ENCODE data around the gene NT5C2.
"Not testable (repeated sequence)": the region's sequence is repeated elsewhere in the genome, so short reads cannot be mapped to it uniquely, and the experiment has no call there.

The NT5C2 gene

GRCh38 chr10:103202319-103202718 is 9.2 kb upstream of the NT5C2 start:
- DNase-seq (ENCODE audit: low read depth), result no peak

GRCh38 chr10:103199488-103199887 is 6.4 kb upstream of the NT5C2 start:
- DNase-seq (ENCODE audit: low read depth), result no peak

- no peak for DNase-seq (ENCODE audit: low read depth)
Observed at GRCh38 chr10:103198648-103199047, 5.6 kb upstream of the NT5C2 start.

- DNase-seq (ENCODE audit: low read depth), result no peak
Observed at GRCh38 chr10:103197903-103198302, 4.8 kb upstream of the NT5C2 start.

- peak; percentile 15 for DNase-seq (ENCODE audit: low read depth)
Observed at GRCh38 chr10:103197174-103197573, 4.1 kb upstream of the NT5C2 start.

GRCh38 chr10:103196516-103196915 is 3.4 kb upstream of the NT5C2 start:
- no peak for DNase-seq (ENCODE audit: low read depth)

GRCh38 chr10:103193820-103194529 is 903 bp upstream of the NT5C2 start:
- DNase-seq (ENCODE audit: low read depth), result no peak

- peak; percentile 24 for DNase-seq (ENCODE audit: low read depth)
Observed at GRCh38 chr10:103192451-103193106, 493 bp downstream of the NT5C2 start.

- DNase-seq (ENCODE audit: low read depth), result no peak
Observed at GRCh38 chr10:103192089-103192450, 1.0 kb downstream of the NT5C2 start.

GRCh38 chr10:103191198-103191597 is 1.9 kb downstream of the NT5C2 start:
- DNase-seq (ENCODE audit: low read depth), result not testable (repeated sequence)

- no peak for DNase-seq (ENCODE audit: low read depth)
Observed at GRCh38 chr10:103188853-103189252, 4.2 kb downstream of the NT5C2 start.

- no peak for DNase-seq (ENCODE audit: low read depth)
Observed at GRCh38 chr10:103186128-103186527, 6.9 kb downstream of the NT5C2 start.

- no peak for DNase-seq (ENCODE audit: low read depth)
Observed at GRCh38 chr10:103184615-103185014, 8.5 kb downstream of the NT5C2 start.

- not testable (repeated sequence) for DNase-seq (ENCODE audit: low read depth)
Observed at GRCh38 chr10:103183991-103184451, 9.1 kb downstream of the NT5C2 start.

- no peak for DNase-seq (ENCODE audit: low read depth)
Observed at GRCh38 chr10:103181244-103181643, 11.8 kb downstream of the NT5C2 start.

GRCh38 chr10:103180491-103180890 is 12.6 kb downstream of the NT5C2 start:
- DNase-seq (ENCODE audit: low read depth), result no peak

- DNase-seq (ENCODE audit: low read depth), result no peak
Observed at GRCh38 chr10:103177123-103177522, 15.9 kb downstream of the NT5C2 start.

- DNase-seq (ENCODE audit: low read depth), result no peak
Observed at GRCh38 chr10:103175580-103176285, 17.3 kb downstream of the NT5C2 start.

GRCh38 chr10:103174324-103174723 is 18.7 kb downstream of the NT5C2 start:
- not testable (repeated sequence) for DNase-seq (ENCODE audit: low read depth)

GRCh38 chr10:103171278-103171677 is 21.8 kb downstream of the NT5C2 start:
- DNase-seq (ENCODE audit: low read depth), result no peak

- no peak for DNase-seq (ENCODE audit: low read depth)
Observed at GRCh38 chr10:103168438-103168837, 24.6 kb downstream of the NT5C2 start.

GRCh38 chr10:103167554-103167953 is 25.5 kb downstream of the NT5C2 start:
- DNase-seq (ENCODE audit: low read depth), result not testable (repeated sequence)

GRCh38 chr10:103166523-103166922 is 26.5 kb downstream of the NT5C2 start:
- DNase-seq (ENCODE audit: low read depth), result no peak
